OCI-M2 (cell line): ENCODE results near the gene CDH13.

Source experiments
- DNase-seq: peaks from one replicate; lab custom pipeline; 2025; ENCODE audit not compliant: unreplicated experiment; lab: John Stamatoyannopoulos, UW

CDH13 gene

GRCh38 chr16:83458612-83459011, 831.8 kb downstream of the CDH13 start:
- DNase-seq: no peak

- DNase-seq: no peak
These were observed 838.2 kb downstream of the CDH13 start for GRCh38 chr16:83464991-83465390.

GRCh38 chr16:83470416-83470815, 843.6 kb downstream of the CDH13 start:
- DNase-seq: no peak

DNA sequence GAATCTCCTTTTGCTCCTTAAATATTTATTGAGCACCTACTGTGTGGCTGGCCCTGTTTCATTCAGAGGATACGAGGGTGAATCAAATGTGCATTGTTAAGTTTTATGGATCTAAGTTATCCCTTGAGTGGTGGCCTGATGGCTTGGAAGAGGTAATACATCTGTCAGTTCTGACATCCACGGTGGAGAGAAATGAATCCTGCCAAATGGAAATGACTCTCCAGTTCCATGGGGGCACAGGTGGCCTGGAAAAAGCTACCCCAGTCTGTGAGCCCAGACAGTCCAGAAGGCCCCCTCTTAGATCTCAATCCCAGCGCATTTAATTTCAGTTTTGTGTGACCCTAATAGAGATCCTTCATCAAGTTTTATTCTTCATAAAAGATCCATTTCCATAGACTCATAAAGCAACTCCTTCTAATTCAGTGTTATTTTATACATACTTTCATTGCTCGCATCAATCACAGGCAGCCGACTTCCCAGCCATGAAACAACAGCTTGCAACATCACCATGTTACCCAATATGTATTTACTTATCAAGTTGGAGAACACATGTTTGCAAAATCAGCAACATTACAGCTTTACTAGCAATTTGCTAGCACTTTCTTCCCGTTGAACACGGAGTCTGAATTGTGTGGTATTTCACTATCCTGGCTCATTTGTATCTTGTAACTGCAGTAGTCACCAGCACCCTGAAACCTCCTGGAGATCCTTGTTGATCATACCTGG, 846.2 kb downstream of the CDH13 start:
- no peak for DNase-seq

DNA sequence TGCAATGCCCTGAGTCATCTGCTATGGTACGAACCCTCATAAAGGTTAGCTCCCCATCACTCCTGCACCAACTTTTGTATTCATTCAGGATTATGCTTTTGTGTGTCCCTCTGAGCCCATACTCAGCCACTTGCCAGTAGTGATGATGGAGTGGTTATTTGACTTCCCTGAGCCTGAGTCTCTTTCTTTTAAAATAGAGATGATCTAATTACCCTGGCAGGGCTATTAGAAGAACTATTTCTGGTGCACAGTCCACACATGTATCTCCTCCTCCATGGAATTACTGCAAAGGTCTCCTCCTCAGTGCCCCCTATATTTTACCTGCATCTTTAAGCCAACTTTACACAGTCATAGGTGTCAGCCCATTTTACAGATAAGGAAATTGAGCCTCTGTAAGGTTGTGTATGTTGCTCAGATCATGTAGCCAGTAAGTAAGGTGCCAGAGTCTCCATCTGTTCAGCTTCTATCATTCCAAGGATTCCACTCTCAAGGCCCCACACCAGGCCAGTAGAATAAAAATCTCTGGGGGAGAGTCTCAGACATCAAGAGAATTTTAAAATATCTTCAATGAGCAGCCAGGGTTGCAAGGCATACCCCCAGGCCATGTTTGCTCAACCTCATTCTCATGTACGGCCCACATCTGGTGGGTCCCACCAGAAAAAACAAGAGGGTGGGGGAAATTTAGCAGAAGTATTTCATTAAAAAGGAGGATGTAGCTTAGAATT, 847.3 kb downstream of the CDH13 start:
- no peak for DNase-seq

GRCh38 chr16:83475108-83475507, 848.3 kb downstream of the CDH13 start:
- no peak for DNase-seq

DNA sequence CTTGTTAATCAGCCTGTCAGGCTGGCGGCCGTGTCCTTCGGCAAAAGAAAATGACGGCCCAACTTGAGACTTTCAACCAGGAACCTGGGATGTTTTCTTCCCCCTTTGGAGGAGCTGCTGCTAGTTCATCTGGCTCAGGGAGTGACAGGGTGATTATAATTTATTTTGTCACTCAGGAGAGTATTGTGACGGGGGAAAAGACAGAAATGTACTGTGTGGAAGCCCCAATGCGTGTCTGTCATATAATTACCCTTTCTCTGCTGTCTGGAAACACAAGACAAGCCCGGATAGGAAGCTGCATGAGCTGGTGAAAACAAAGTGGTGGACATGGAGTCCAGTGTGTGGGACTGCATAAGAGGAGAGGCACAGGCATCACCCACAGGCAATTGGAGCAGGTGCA, 854.8 kb downstream of the CDH13 start:
- no peak for DNase-seq

DNA sequence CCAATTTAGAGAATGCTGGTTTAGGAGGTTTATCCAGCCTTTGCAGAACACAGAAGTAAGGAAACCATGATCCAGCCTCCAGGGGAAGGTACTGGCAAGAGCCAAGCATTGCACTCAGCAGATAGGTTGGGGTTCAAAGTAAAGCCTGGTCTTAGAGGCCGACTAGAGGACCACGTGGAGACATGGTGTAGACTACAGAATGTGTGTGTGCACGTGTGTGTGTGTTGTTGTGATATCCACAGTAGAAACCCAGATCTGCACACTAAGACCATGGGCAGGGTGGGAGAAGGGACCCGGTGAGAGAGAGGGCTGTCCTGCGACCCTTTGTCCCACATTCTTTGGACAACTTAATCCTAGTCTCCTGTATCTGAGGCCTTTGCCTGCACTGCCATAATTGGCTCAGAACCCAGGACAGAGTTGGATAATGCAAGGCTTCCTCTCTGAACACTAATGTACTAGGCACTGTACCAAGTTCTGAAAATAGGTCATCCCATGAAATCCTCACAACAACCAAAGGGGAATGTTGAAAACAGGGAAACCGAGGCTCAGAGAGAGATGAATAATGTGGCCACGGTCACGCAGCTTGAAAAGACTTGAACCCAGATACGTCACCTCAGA, 855.9 kb downstream of the CDH13 start:
- DNase-seq: no peak

- no peak for DNase-seq
These were observed 863.3 kb downstream of the CDH13 start for GRCh38 chr16:83490073-83490472.

GRCh38 chr16:83494459-83494858, 867.7 kb downstream of the CDH13 start:
- DNase-seq: no peak

DNA sequence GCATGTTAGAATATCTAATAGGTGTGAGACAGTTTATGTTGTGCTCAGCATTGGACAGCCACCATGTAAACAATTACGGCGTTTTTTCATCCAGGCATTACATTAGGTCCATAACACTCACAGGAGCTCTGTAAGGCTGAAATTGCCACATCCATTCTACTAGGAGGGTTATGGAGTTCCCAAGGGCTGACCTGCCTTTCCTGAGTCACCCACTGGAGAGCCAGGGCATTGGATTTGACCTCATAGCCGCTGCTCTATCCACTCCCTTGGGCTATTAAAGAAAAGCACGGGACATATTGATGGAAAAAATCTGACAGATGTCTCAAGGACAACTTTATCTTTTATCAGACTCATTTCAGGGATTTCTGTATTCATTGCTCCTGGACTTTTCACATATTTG, 874.7 kb downstream of the CDH13 start:
- DNase-seq: no peak

DNA sequence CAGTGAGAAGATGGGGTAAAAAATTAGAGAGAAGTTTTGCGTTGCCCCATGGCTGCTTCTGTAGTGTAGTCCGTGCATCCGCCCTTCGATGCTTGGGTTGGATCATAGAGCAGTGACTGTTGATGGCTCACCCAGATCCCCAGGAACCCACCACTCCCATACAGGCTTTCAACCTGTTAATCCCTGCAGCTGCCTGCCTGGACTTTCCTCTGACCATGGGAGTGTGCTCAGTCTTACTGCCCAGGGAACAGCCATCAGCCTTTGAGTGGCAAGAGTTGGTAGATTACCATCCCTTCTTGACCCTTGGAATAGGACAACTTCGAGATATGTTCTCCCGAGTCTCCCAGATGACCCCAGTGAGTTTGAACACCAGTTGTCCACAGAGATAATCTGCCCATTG, 881.5 kb downstream of the CDH13 start:
- no peak for DNase-seq

DNA sequence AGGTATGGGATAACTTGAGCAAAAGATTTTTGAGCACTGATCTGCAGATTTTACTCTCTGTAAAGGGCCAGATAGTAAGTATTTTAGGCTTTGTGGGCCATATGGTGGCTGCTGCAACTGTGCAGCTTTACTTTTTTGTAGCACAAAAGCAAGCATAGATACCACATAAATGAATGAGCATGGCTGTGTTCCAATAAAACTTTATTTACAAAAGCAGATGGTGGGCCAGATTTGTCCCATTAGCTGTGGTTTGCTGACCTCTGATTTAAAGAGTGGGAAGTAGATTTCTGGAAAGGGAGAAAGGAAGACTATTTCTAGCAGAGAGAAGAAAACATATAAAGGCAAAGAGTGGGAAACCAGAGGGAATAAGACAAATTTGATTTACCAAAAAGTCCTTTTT, 882.5 kb downstream of the CDH13 start:
- DNase-seq: no peak

- DNase-seq: no peak
These were observed 884.1 kb downstream of the CDH13 start for GRCh38 chr16:83510906-83511305.

- DNase-seq: no peak
These were observed 886.4 kb downstream of the CDH13 start for GRCh38 chr16:83513008-83513755.

GRCh38 chr16:83515395-83515794, 888.6 kb downstream of the CDH13 start:
- no peak for DNase-seq

DNA sequence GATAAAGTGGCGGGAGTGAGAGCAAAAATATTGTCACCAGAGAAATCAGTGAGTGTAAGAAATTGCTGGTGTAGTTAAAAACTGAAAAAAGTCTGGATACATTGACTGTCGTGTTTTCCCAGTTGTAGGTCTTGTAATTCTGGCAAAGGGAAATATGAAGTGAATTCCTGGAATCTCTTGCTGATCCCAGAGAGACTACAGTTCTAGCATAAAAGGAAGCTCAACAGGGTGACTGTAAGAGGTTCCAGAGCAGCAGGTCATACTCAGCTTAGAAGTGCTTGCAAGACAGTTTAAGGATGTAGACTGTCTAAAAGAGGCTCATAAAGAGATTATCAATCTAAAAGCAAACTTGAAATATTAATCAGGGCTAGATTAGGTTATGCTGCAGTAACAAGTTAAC, 890.2 kb downstream of the CDH13 start:
- no peak for DNase-seq

GRCh38 chr16:83517398-83517797, 890.6 kb downstream of the CDH13 start:
- no peak for DNase-seq

- DNase-seq: no peak
These were observed 893.8 kb downstream of the CDH13 start for GRCh38 chr16:83520596-83520995.

GRCh38 chr16:83530293-83530692, 903.5 kb downstream of the CDH13 start:
- DNase-seq: no peak

DNA sequence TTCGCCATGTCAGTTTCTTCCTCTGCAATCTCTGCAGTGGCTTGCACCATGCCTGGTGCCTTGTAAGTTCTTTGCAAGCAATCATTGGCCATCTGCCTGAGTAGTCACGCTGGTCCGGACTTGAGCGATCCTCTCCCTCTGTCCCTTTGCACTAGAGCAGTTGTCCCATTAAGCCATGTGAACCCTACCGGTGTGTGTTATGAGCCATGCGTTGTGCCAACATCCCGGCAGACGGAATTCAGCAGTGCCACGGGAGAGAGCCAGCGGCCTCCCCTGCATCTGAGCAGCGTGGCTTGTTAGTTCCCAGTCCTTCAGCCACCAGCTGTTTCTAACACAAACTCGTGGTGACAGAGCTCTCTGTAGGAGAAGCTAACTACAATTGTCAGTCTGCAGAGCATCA, 905.9 kb downstream of the CDH13 start:
- DNase-seq: no peak

GRCh38 chr16:83533193-83533592, 906.4 kb downstream of the CDH13 start:
- no peak for DNase-seq
